ENCODE measurements around the gene RNF166. TPM values are rescaled to one million over a fixed set of nuclear protein-coding genes. Genes with fewer than 3 reads are reported as not detected.

Gene RNF166
- total RNA-seq, 2 experiments from 2014 or later, result 80.7 to 82.4 TPM

DNA sequence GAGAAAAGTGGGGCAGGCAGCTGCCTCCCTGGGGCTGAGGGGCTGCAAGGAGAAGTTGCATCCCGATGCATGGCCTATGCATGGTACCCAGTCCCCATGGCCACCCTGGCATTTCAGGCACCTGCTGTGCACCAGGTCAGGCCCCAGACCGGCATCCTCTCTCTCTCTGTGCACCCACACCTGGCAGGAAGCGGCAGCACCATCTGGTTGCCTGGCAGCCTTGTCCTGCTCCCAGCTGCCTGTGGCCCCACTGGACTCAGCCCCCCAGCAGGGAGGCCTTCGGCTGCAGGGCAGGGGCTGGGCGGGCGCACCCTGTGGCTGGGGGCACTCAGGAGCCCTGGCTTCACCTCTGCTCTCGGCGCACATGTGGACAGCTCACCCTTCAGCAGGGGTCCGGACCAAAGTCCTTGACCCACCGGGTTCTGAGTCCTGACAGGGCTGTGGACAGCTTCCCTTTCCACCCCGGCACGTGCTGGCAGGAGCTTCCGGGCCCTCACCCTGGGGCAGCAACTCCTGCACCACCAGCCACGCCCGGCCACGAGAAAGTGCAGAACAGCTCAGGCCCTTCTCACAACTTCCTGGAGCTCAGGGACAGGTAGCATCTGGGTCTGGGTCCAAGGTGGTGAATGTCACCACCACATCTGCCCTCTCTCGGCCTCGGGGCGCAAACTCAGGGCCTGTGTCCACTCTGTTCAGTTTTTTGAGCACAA lies 36.8 kb upstream of the RNF166 start:
- intact Hi-C loops (cut with micrococcal nuclease), result loop anchor here (5.0 kb wide), 1 partner anchor 39 kb away; no protein-coding TSS in a partner anchor
- ATAC-seq, result no peak
- TF ChIP-seq, protein P1, sequence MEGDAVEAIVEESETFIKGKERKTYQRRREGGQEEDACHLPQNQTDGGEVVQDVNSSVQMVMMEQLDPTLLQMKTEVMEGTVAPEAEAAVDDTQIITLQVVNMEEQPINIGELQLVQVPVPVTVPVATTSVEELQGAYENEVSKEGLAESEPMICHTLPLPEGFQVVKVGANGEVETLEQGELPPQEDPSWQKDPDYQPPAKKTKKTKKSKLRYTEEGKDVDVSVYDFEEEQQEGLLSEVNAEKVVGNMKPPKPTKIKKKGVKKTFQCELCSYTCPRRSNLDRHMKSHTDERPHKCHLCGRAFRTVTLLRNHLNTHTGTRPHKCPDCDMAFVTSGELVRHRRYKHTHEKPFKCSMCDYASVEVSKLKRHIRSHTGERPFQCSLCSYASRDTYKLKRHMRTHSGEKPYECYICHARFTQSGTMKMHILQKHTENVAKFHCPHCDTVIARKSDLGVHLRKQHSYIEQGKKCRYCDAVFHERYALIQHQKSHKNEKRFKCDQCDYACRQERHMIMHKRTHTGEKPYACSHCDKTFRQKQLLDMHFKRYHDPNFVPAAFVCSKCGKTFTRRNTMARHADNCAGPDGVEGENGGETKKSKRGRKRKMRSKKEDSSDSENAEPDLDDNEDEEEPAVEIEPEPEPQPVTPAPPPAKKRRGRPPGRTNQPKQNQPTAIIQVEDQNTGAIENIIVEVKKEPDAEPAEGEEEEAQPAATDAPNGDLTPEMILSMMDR (IDR thresholded peaks at IDR 0.05), result no peak
- no peak for DNase-seq
- ChIA-PET POLR2A (interaction anchor here (0.5 to 1.1 kb wide), 4 partner anchors 28 to 115 kb away, joined by 3 to 4 read pairs (median 3); no protein-coding TSS in a partner anchor), CTCF (interaction anchor here (0.6 to 5.7 kb wide), 14 partner anchors 8 to 114 kb away, joined by 3 to 40 read pairs (median 4); partner anchors contain the start of genes GALNS, PIEZO1 and TRAPPC2L)
- no peaks in the 10 kb centered on the region for H3K27me3 Mint-ChIP-seq
- H3K4me1 Mint-ChIP-seq (ENCODE audit: low read depth), result peaks cover 24% of the 10 kb centered on the region
- H3K4me3 Mint-ChIP-seq, result no peak overlapping the region
- no peak overlapping the region for H3K27ac Mint-ChIP-seq
- H3K9me3 Mint-ChIP-seq, result no peaks in the 10 kb centered on the region
- H3K36me3 Mint-ChIP-seq (ENCODE audit: low read depth), result no peaks in the 10 kb centered on the region

GRCh38 chr16:88741368-88741767 lies 35.2 kb upstream of the RNF166 start:
- POLR2A ChIA-PET, result no interaction called here
- H3K9me3 Mint-ChIP-seq, result no peaks in the 10 kb centered on the region

GRCh38 chr16:88740727-88741055 lies 34.5 kb upstream of the RNF166 start:
- CTCF ChIA-PET, result interaction anchor here (1.1 kb wide), 1 partner anchor 32 kb away, joined by 3 read pairs; no protein-coding TSS in a partner anchor
- Mint-ChIP-seq H3K27ac (no peak overlapping the region), H3K4me3 (no peak overlapping the region), H3K9me3 (no peaks in the 10 kb centered on the region), H3K27me3 (no peaks in the 10 kb centered on the region), H3K36me3 (ENCODE audit: low read depth) (no peaks in the 10 kb centered on the region), H3K4me1 (ENCODE audit: low read depth) (peaks cover 15% of the 10 kb centered on the region)
- no peak for ATAC-seq
- POLR2A ChIA-PET, result no interaction called here
- TF ChIP-seq, protein P1 (IDR thresholded peaks at IDR 0.05), result no peak
- DNase-seq, result no peak
- intact Hi-C loops (cut with micrococcal nuclease), result loop anchor here (5.0 kb wide), 1 partner anchor 42 kb away; no protein-coding TSS in a partner anchor

More at GRCh38 chr16:88741368-88741767, 35.2 kb upstream of the RNF166 start:
- Mint-ChIP-seq H3K4me1 (ENCODE audit: low read depth) (peaks cover 21% of the 10 kb centered on the region), H3K36me3 (ENCODE audit: low read depth) (no peaks in the 10 kb centered on the region), H3K27me3 (no peaks in the 10 kb centered on the region), H3K4me3 (no peak overlapping the region), H3K27ac (no peak overlapping the region)
- ATAC-seq, result no peak
- intact Hi-C loops (cut with micrococcal nuclease), result loop anchor here (5.0 kb wide), 1 partner anchor 41 kb away; no protein-coding TSS in a partner anchor
- CTCF ChIA-PET, result interaction anchor here (1.1 kb wide), 1 partner anchor 31 kb away, joined by 3 read pairs; no protein-coding TSS in a partner anchor
- TF ChIP-seq, protein P1 (IDR thresholded peaks at IDR 0.05), result no peak
- DNase-seq, result no peak

GRCh38 chr16:88739977-88740726 lies 33.9 kb upstream of the RNF166 start:
- Mint-ChIP-seq H3K36me3 (ENCODE audit: low read depth) (no peaks in the 10 kb centered on the region), H3K9me3 (no peaks in the 10 kb centered on the region), H3K4me1 (ENCODE audit: low read depth) (peaks cover 11% of the 10 kb centered on the region), H3K4me3 (no peak overlapping the region), H3K27me3 (no peaks in the 10 kb centered on the region), H3K27ac (no peak overlapping the region)
- ChIA-PET POLR2A (no interaction called here), CTCF (interaction anchor here (1.1 kb wide), 1 partner anchor 33 kb away, joined by 3 read pairs; no protein-coding TSS in a partner anchor)
- intact Hi-C loops (cut with micrococcal nuclease), result loop anchor here (5.0 kb wide), 1 partner anchor 42 kb away; no protein-coding TSS in a partner anchor
- ATAC-seq (no peak), DNase-seq (no peak)
- TF ChIP-seq, protein P1 (IDR thresholded peaks at IDR 0.05), result no peak
